Omental fat pad (tissue), 4 donors: ENCODE data around the gene TLK1. TPM values are rescaled to one million over a fixed set of nuclear protein-coding genes. Genes with fewer than 3 reads are reported as not detected.
A peak's percentile ranks its signal among the peaks of the same experiment; 100 is the strongest.

ENCODE experiments used
- ATAC-seq: fragments of 150-250 bp; one replicate; pipeline ENCODE4 v1.9.1; 2016; ENCODE audit warnings: mild to moderate bottlenecking, moderate library complexity; ENCODE audit not compliant: low FRiP score
- DNase-seq: peaks from one replicate; pipeline ENCODE4 v3.0.0-alpha.2; 2019; ENCODE audit warnings: low spot score
- total RNA-seq, 4 donors: library from RNA; depleted of rRNA; stranded (reverse); fragments of >200 nt; gene quantifications; one replicate each; pipeline ENCODE4 v1.1.0, GENCODE V29; 2016
- TF ChIP-seq, protein P1 (sequence below), 3 donors: fragments of 450-650 bp; IDR thresholded peaks; one replicate each; pipeline ENCODE4 v1.5.1; 2016 to 2017; ENCODE audit warnings: antibody characterized with exemption in 3 of 3, mild to moderate bottlenecking in 3 of 3, moderate library complexity in 2 of 3

Gene TLK1
- total RNA-seq, 4 donors from 2014 or later, result 18.1 to 34.1 (median 27.3) TPM

DNA sequence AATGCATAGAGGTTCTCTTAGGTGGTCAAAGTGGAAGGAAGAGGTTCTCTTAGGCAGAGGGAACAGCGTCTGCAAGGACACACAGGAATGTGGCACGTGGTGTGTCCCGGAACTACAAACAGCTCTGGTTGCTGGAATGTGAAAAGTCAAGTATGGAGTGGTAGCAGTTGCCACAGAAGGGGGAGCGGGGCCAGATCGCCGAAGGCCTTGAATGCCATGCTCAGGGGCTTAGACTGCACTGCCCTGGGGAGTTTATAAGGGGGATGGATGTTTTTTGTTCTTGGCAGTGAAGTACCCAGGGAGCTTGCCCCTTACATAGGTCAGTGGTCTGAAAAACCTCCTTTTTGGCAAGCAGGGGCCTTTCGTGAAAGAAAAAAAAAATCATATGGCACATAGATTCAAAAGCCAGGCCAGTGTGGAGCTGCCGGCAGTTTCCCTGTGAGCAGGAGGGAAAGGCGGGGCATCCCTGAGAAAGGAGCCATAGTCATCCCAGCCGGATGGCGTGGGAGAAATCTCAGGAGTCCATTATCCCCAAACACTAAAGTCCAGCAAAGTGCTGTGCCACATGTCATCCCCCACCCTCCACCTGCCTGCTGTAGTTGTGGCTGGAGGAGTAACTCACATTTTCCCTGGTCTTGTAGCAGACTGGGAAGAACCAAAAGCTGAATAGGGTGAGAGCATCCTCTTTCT is 186.2 kb downstream of the TLK1 start:
- ATAC-seq, result no peak

DNA sequence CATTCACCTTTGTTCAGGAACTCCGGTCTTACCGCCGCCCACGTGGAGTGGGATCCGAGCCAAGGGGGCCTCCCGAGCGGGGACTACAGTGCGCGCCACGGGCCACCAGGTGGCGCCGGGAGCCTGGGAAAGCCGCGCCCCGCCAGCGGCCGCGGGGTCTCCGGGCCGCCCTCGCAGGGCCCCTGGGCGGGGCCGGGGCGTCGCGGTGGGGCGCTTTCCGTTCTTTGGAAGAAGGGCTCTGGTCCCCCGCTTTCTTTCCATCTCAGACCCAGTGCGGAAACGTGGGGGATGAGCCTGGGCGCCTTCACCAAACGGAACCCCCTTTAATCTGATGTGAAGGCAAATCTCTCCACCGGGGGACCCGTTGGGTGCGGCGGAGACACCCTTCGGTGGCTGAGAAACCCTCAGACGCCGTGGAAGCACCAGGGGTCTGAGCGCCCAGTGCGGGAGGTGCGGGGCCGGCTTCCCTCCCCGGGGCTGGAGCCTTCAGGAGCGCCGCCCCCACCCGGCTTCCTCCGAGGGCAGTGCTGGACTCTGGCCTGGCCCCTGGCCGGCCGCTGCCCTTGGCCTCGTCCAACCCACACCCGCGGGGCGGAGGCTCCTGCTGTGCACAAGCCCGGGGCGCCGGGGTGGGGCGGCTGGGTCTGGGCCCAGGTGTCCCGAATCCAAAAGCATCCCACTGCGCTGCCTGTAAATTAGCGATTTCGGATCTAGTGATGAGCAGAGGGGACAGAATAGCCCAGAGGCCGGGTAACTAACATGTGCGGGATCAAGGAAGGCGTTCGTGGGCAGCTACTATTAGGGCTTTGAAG is 187.0 kb downstream of the TLK1 start:
- DNase-seq (peak; percentile 77), ATAC-seq (peak; percentile 98)
- TF ChIP-seq, protein P1, sequence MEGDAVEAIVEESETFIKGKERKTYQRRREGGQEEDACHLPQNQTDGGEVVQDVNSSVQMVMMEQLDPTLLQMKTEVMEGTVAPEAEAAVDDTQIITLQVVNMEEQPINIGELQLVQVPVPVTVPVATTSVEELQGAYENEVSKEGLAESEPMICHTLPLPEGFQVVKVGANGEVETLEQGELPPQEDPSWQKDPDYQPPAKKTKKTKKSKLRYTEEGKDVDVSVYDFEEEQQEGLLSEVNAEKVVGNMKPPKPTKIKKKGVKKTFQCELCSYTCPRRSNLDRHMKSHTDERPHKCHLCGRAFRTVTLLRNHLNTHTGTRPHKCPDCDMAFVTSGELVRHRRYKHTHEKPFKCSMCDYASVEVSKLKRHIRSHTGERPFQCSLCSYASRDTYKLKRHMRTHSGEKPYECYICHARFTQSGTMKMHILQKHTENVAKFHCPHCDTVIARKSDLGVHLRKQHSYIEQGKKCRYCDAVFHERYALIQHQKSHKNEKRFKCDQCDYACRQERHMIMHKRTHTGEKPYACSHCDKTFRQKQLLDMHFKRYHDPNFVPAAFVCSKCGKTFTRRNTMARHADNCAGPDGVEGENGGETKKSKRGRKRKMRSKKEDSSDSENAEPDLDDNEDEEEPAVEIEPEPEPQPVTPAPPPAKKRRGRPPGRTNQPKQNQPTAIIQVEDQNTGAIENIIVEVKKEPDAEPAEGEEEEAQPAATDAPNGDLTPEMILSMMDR (IDR thresholded peaks at IDR 0.05), result peak in 2 of 3 donors; percentile 87 to 95

More for the DNA sequence above, 186.2 kb downstream of the TLK1 start:
- TF ChIP-seq, protein P1 (IDR thresholded peaks at IDR 0.05), result no peak
- no peak for DNase-seq

DNA sequence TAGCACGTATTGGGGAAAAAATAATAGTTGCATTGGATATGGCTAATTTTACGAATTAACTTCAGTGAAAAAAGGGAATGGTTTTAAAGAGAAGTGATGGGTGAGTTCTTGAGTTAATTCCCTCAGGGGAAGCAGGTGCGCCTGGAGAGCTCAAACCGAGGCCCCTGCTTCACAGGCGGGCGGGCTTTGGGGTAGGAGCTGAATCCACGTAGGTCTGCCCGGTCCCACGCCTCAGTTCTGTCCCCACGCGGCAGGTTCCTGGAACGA is 187.5 kb downstream of the TLK1 start:
- DNase-seq (no peak), ATAC-seq (no peak)
- TF ChIP-seq, protein P1 (IDR thresholded peaks at IDR 0.05), result no peak

DNA sequence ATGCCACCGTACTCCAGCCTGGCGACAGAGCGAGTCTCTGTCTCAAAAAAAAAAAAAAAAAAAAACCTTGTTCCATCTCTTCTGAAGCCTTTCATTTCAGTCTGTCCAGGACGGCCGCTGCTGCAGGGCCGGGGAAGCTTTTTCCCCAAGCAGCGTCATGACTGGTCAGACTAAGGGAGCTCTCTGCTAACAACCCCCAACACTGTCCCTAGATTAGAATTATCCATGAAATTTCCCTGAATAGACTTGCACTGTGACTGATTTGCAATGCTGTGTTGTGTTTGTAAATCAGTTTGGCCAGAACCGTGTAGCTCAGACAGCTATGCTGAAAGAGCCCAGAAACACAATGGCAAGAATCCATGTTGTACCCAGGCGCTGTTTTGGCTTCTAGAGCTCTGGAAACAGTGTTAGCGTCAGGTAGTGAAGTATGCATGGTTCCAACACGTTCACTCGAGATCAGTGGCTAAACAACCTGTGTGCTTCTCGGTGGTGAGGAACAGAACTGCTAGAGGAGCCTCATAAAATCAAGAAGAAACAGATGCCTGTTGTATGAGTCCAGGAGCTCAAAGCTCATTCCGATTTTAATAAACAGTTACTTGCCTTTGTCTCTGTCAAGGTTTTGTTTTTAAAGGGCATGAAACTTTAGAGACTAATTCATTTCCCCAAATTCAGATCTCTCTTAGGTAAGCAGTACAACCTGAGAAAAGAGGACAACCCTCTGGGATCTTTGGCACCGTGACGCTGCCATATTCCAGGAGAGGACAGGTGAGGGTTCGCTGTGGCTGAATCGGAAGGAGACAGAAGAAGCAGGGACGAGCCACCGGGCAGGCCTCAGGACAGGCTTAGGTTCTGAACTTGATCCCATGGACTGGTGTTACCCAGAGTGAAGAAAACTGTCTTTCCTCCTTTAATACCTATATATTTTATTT is 188.1 kb downstream of the TLK1 start:
- TF ChIP-seq, protein P1 (IDR thresholded peaks at IDR 0.05), result no peak
- DNase-seq (no peak), ATAC-seq (no peak)

DNA sequence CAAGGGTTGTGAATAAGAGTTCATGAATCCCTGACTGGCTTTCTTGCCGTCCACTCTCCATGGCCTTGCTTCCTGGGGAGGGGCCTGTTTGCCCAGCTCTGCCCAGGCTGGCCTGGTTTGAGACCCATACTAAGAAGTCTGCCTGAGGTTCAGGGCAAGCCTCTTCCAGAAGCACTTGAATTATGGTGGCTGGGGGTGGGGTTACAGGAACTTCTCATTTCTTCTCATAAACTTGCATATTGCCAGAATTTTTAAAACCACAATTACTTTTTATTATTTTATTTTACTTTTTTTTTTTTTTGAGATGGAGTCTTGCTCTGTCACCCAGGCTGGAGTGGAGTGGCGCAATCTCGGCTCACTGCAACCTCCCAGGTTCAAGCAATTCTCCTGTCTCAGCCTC is 189.6 kb downstream of the TLK1 start:
- TF ChIP-seq, protein P1 (IDR thresholded peaks at IDR 0.05), result no peak
- ATAC-seq (no peak), DNase-seq (no peak)

DNA sequence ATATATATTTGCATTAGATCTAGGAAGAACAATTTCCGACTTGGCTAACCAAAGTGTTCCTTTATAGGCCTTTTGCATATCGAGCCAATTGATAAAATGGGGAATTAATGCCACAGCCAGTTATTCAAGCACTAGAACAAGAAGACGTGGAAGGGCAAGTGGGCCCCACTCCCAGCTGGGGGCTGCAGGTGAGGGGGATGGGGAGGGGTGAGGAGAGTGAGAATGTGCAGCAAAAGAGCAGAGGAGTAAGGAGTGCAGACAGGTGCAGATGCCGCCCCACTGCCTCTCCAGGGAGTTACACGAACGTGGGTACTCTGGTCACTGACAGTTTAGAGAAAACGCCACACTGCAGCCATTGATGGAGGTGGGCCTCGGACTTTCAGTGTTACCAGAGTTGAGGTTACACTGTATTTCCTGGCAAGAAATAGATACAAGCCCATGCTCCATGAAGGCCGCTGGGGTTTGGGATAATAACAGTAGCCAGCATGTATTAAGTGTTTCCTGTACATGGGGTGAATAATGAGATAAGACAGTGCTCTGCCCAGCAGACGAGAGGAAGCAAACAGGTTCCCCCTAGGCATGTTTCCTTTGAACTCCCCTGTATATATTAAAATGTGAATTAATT is 190.7 kb downstream of the TLK1 start:
- ATAC-seq (no peak), DNase-seq (no peak)
- TF ChIP-seq, protein P1 (IDR thresholded peaks at IDR 0.05), result no peak
